ENCODE results near the gene NSDHL. TPM values are rescaled to one million over a fixed set of nuclear protein-coding genes. Genes with fewer than 3 reads are reported as not detected.
"Not testable (repeated sequence)": the region's sequence is repeated elsewhere in the genome, so short reads cannot be mapped to it uniquely, and the experiment has no call there.

The NSDHL gene
- total RNA-seq, 1 experiment from 2014 or later, result 13.7 TPM

- Mint-ChIP-seq H3K4me1 (ENCODE audit: insufficient read depth, unreplicated experiment) (peaks cover 7% of the 10 kb centered on the region), H3K36me3 (ENCODE audit: insufficient read depth, unreplicated experiment) (peaks cover 14% of the 10 kb centered on the region), H3K4me3 (ENCODE audit: unreplicated experiment) (peak overlapping the region; percentile 93), H3K27ac (ENCODE audit: low read depth, unreplicated experiment) (no peak overlapping the region), H3K27me3 (ENCODE audit: insufficient read depth, unreplicated experiment) (no peaks in the 10 kb centered on the region), H3K9me3 (ENCODE audit: unreplicated experiment) (peaks cover 13% of the 10 kb centered on the region)
- no peak for TF ChIP-seq CTCF (IDR thresholded peaks at IDR 0.05; ENCODE audit: unreplicated experiment)
- CTCF ChIA-PET, result interaction anchor here (0.6 to 5.8 kb wide), 5 partner anchors 11 to 127 kb away, joined by 3 to 32 read pairs (median 3); no protein-coding TSS in a partner anchor
- no TSS peak for BruUV-seq (replicated peaks)
- POLR2A ChIA-PET, result no interaction called here
- intact Hi-C loops (cut with micrococcal nuclease), result no loop called here
- DNase-seq (ENCODE audit: unreplicated experiment), result no peak
Measured at GRCh38 chrX:152832520-152832919, 1.7 kb downstream of the NSDHL start.

GRCh38 chrX:152833378-152833777 is 2.5 kb downstream of the NSDHL start:
- peaks cover 7% of the 10 kb centered on the region for H3K4me1 Mint-ChIP-seq (ENCODE audit: insufficient read depth, unreplicated experiment)
- no peak for TF ChIP-seq CTCF (IDR thresholded peaks at IDR 0.05; ENCODE audit: unreplicated experiment)
- H3K36me3 Mint-ChIP-seq (ENCODE audit: insufficient read depth, unreplicated experiment), result peaks cover 12% of the 10 kb centered on the region
- no peaks in the 10 kb centered on the region for H3K27me3 Mint-ChIP-seq (ENCODE audit: insufficient read depth, unreplicated experiment)
- intact Hi-C loops (cut with micrococcal nuclease), result no loop called here
- no peak overlapping the region for H3K27ac Mint-ChIP-seq (ENCODE audit: low read depth, unreplicated experiment)
- peaks cover 13% of the 10 kb centered on the region for H3K9me3 Mint-ChIP-seq (ENCODE audit: unreplicated experiment)
- ChIA-PET CTCF (interaction anchor here (0.6 to 5.8 kb wide), 3 partner anchors 11 to 92 kb away, joined by 3 to 32 read pairs (median 6); no protein-coding TSS in a partner anchor), POLR2A (no interaction called here)
- no peak overlapping the region for H3K4me3 Mint-ChIP-seq (ENCODE audit: unreplicated experiment)
- no peak for DNase-seq (ENCODE audit: unreplicated experiment)
- BruUV-seq (replicated peaks), result no TSS peak

GRCh38 chrX:152835470-152835869 is 4.6 kb downstream of the NSDHL start:
- H3K27ac Mint-ChIP-seq (ENCODE audit: low read depth, unreplicated experiment); DNase-seq (ENCODE audit: unreplicated experiment); BruUV-seq (replicated peaks); H3K4me1 Mint-ChIP-seq (ENCODE audit: insufficient read depth, unreplicated experiment); CTCF ChIA-PET; intact Hi-C loops (cut with micrococcal nuclease); H3K4me3 Mint-ChIP-seq (ENCODE audit: unreplicated experiment); H3K27me3 Mint-ChIP-seq (ENCODE audit: insufficient read depth, unreplicated experiment); POLR2A ChIA-PET: not testable (repeated sequence)
- H3K36me3 Mint-ChIP-seq (ENCODE audit: insufficient read depth, unreplicated experiment), result peaks cover 23% of the 10 kb centered on the region
- H3K9me3 Mint-ChIP-seq (ENCODE audit: unreplicated experiment), result peaks cover 13% of the 10 kb centered on the region

GRCh38 chrX:152842772-152843338 is 12.0 kb downstream of the NSDHL start:
- ChIA-PET CTCF (interaction anchor here (0.6 kb wide), 1 partner anchor 103 kb away, joined by 3 read pairs; no protein-coding TSS in a partner anchor), POLR2A (no interaction called here)
- no TSS peak for BruUV-seq (replicated peaks)
- no peak overlapping the region for H3K4me3 Mint-ChIP-seq (ENCODE audit: unreplicated experiment)
- no peaks in the 10 kb centered on the region for H3K9me3 Mint-ChIP-seq (ENCODE audit: unreplicated experiment)
- no peak overlapping the region for H3K27ac Mint-ChIP-seq (ENCODE audit: low read depth, unreplicated experiment)
- H3K27me3 Mint-ChIP-seq (ENCODE audit: insufficient read depth, unreplicated experiment), result no peaks in the 10 kb centered on the region
- intact Hi-C loops (cut with micrococcal nuclease), result no loop called here
- H3K4me1 Mint-ChIP-seq (ENCODE audit: insufficient read depth, unreplicated experiment), result no peaks in the 10 kb centered on the region
- no peak for TF ChIP-seq CTCF (IDR thresholded peaks at IDR 0.05; ENCODE audit: unreplicated experiment)
- no peak for DNase-seq (ENCODE audit: unreplicated experiment)
- H3K36me3 Mint-ChIP-seq (ENCODE audit: insufficient read depth, unreplicated experiment), result peaks cover 32% of the 10 kb centered on the region
